SK-N-SH treated with all-trans-retinoic acid at 6 μM for 48 hours (cell line): ENCODE results near the gene SEC61B.

Experiments
- CSRNP3 ChIP-seq: fragments of 250-450 bp; sonication (Bioruptor Pico); IDR thresholded peaks from 2 replicates; pipeline ENCODE4 v1.5.1; 2021; ENCODE audit warnings: mild to moderate bottlenecking, moderate library complexity
- GLIS3 ChIP-seq: fragments of 250-450 bp; sonication (Bioruptor Pico); IDR thresholded peaks from 2 replicates; pipeline ENCODE4 v1.5.0; 2020; ENCODE audit warnings: mild to moderate bottlenecking, moderate library complexity
- ISL1 ChIP-seq: fragments of 250-450 bp; sonication (Bioruptor Pico); IDR thresholded peaks from 2 replicates; pipeline ENCODE4 v2.1.2; 2022; ENCODE audit warnings: mild to moderate bottlenecking, moderate library complexity
- PATZ1 ChIP-seq: fragments of 250-450 bp; sonication (Bioruptor Pico); IDR thresholded peaks from 2 replicates; pipeline ENCODE4 v1.8.0; 2020; ENCODE audit warnings: mild to moderate bottlenecking, moderate library complexity, borderline replicate concordance
- ZFP3 ChIP-seq: fragments of 250-450 bp; sonication (Bioruptor Pico); IDR thresholded peaks from 2 replicates; pipeline ENCODE4 v1.5.0; 2020; ENCODE audit warnings: mild to moderate bottlenecking, moderate library complexity

GRCh38 chr9:99184110-99184474, 38.0 kb upstream of the SEC61B start:
- no peak for TF ChIP-seq PATZ1 (CRISPR knock-in tag)
- TF ChIP-seq ISL1 (CRISPR knock-in tag), result no peak
- TF ChIP-seq GLIS3 (CRISPR knock-in tag), result no peak
- no peak for TF ChIP-seq ZFP3 (CRISPR knock-in tag)
- TF ChIP-seq CSRNP3 (CRISPR knock-in tag), result no peak
